Measurements from ENCODE around the gene ANKRD45.
"Not testable (repeated sequence)": the region's sequence is repeated elsewhere in the genome, so short reads cannot be mapped to it uniquely, and the experiment has no call there.

The ANKRD45 gene

DNA sequence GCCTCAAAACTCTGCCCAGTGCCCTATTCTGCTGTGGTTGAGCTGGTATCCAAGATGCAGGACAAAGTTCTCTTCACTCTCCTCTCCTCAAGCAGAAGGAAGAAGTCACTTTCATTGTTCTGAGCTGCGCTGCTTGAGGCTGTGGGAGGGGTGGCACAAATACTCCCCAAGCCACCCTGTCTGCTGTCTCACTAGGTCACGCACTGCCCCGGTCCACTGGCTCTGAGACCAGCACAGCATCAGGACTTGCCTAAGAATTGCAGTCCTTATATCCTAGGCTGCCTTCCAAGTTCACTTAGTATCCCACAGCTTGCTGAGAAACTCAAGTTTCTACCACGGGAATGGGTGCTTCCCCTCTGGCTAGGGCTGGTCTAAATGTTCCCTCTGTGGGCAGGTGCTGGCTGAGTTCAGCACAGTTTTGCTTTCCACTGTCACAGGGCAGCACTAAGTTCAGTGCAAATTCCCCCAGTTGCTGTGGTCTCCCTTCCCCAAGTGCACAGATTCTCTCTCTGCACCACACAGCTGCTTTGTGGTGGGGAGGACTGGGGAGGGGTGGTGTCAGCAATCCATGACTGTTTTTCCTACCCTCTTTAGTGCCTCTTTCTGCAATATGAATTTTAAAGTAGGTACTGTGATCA is 99.2 kb downstream of the ANKRD45 start:
- CTCF ChIA-PET, result no interaction called here
- no peak for TF ChIP-seq CTCF (conservative IDR thresholded peaks at IDR 0.05; ENCODE audit: low read depth)
- H3K27ac ChIP-seq, result no peak overlapping the region
- DNase-seq (ENCODE audit: low spot score), result no peak
- POLR2A ChIA-PET (ENCODE audit: low non-redundant PET), result no interaction called here

GRCh38 chr1:173568483-173568882 is 101.2 kb downstream of the ANKRD45 start:
- no peak for TF ChIP-seq CTCF (conservative IDR thresholded peaks at IDR 0.05; ENCODE audit: low read depth)
- no peak for DNase-seq (ENCODE audit: low spot score)
- ChIA-PET CTCF (no interaction called here), POLR2A (ENCODE audit: low non-redundant PET) (no interaction called here)
- no peak overlapping the region for H3K27ac ChIP-seq

- H3K27ac ChIP-seq; POLR2A ChIA-PET (ENCODE audit: low non-redundant PET); CTCF ChIA-PET; DNase-seq (ENCODE audit: low spot score): not testable (repeated sequence)
These were observed 105.8 kb downstream of the ANKRD45 start for GRCh38 chr1:173563846-173564245.

DNA sequence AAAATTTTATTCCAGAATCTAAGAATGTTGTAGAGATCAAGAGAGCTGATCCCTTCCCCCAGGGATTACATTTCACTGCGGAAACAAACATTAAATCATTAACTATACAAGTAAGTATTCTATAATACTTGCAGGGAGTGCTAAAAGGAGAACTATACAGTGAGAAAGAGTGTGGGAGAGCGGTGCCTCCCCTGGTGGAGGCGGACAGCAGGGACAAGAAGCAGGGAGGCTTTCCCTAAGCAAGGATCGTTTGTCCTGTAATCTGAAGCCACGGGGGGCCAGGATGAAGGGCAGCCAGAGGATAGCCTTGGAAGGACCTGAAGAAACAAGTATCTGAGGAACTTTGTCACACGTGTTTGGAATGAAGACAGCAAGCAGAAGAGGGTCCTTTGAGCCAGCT is 106.8 kb downstream of the ANKRD45 start:
- DNase-seq (ENCODE audit: low spot score), result no peak
- TF ChIP-seq CTCF (conservative IDR thresholded peaks at IDR 0.05; ENCODE audit: low read depth), result no peak
- no peak overlapping the region for H3K27ac ChIP-seq
- ChIA-PET CTCF (interaction anchor here (0.7 kb wide), 1 partner anchor 541 kb away, joined by 3 read pairs; no protein-coding TSS in a partner anchor), POLR2A (ENCODE audit: low non-redundant PET) (no interaction called here)

- TF ChIP-seq CTCF (conservative IDR thresholded peaks at IDR 0.05; ENCODE audit: low read depth), result no peak
- ChIA-PET POLR2A (ENCODE audit: low non-redundant PET) (no interaction called here), CTCF (interaction anchor here (1.1 kb wide), 1 partner anchor 15 kb away, joined by 3 read pairs; no protein-coding TSS in a partner anchor)
- no peak overlapping the region for H3K27ac ChIP-seq
- DNase-seq (ENCODE audit: low spot score), result no peak
These were observed 108.4 kb downstream of the ANKRD45 start for GRCh38 chr1:173561263-173561662.

DNA sequence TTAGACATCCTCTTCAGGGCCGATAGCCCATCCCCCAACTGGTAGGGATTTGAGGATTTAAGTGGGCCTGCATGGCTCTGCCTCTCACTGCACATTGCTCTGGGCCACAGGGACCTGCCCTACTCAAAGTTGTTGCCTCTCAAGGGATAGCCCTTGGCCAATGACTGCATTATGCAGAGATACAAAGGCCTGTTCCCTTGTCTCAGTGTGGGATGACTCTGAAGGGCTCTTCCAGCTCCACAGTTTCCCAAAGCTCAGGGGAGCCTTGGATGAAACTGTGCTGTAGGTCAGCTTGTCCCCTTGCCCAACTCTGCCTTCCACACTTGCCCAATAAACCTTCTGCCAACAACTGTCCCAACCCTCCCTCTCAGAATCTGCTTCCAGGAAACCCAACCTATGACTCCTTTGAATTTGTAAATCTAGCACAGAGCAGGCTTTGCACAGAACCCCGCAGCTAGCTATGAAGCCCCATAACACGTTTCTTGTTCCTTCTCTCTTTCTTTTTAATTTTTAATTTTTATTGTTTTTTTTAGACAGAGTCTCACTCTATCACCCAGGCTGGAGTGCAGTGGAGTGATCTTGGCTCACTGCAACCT is 109.3 kb downstream of the ANKRD45 start:
- ChIA-PET CTCF (interaction anchor here (0.6 to 0.9 kb wide), 2 partner anchors 10 to 1387 kb away, joined by 3 read pairs; no protein-coding TSS in a partner anchor), POLR2A (ENCODE audit: low non-redundant PET) (no interaction called here)
- H3K27ac ChIP-seq, result no peak overlapping the region
- no peak for DNase-seq (ENCODE audit: low spot score)
- TF ChIP-seq CTCF (conservative IDR thresholded peaks at IDR 0.05; ENCODE audit: low read depth), result no peak

All from RWPE1 (cell line).